Right lobe of liver (tissue), 6 donors: ENCODE data around the gene SLC38A8. TPM values are rescaled to one million over a fixed set of nuclear protein-coding genes. Genes with fewer than 3 reads are reported as not detected.

ENCODE experiments used
- ATAC-seq, 4 donors: fragments of 200-7000 bp; cut with Tn5 transposase; one replicate each; pipeline ENCODE4 v1.9.1; 2020; ENCODE audit warnings: mild to moderate bottlenecking in 4 of 4, moderate library complexity in 4 of 4
- DNase-seq, 3 donors: peaks; one replicate each; pipeline ENCODE4 v3.0.0-alpha.2; 2020
- H3K27ac ChIP-seq, 3 donors: fragments of 200-600 bp; one replicate each; pipeline ENCODE4 v1.8.0; 2022
- H3K27me3 ChIP-seq, 2 donors: fragments of 200-600 bp; one replicate each; pipeline ENCODE4 v1.8.0; 2022
- H3K36me3 ChIP-seq, 4 donors: fragments of 200-600 bp; sonication (generic) in 1 of 4; one replicate each; pipeline versions ENCODE4 v1.5.1 to v1.8.0; 2017 to 2022; ENCODE audit warnings: control low read depth in 1 of 4
- H3K4me1 ChIP-seq, 4 donors: fragments of 200-600 bp; sonication (generic) in 1 of 4; one replicate each; pipeline versions ENCODE4 v1.5.1 to v1.8.0; 2017 to 2022; ENCODE audit warnings: control low read depth in 1 of 4
- H3K4me3 ChIP-seq, 3 donors: fragments of 200-600 bp; one replicate each; pipeline ENCODE4 v1.8.0; 2022
- H3K9me3 ChIP-seq, 4 donors: fragments of 200-600 bp; sonication (generic) in 1 of 4; one replicate each; pipeline versions ENCODE4 v1.5.1 to v1.8.0; 2017 to 2022; ENCODE audit warnings: control low read depth in 1 of 4
- CTCF ChIP-seq, 4 donors: fragments of 200-600 bp in 3 of 4; fragments of 450-650 bp in 1 of 4; IDR thresholded peaks; one replicate each; pipeline versions ENCODE4 v1.5.1 to v1.8.0; 2016 to 2022; ENCODE audit warnings: antibody characterized with exemption in 4 of 4, mild to moderate bottlenecking in 2 of 4
- POLR2A ChIP-seq: fragments of 450-650 bp; IDR thresholded peaks from one replicate; pipeline ENCODE4 v1.6.1; 2017; ENCODE audit warnings: antibody characterized with exemption, mild to moderate bottlenecking
- WGBS: methylation state at CpG from one replicate; pipeline ENCODE4 v1.1.6; 2018; ENCODE audit warnings: low coverage, low lambda C conversion rate; ENCODE audit not compliant: insufficient coverage; ENCODE audit errors: missing lambda C conversion rate; 5-methylcytosine and 5-hydroxymethylcytosine counted together
- intact Hi-C, 2 donors: fragments of 100-400 bp; cut with DNase I; formaldehyde crosslinking; loops; one replicate each; pipeline versions ENCODE4 v1.11.2 to v1.14.1; 2022
- total RNA-seq, 6 experiments: library from RNA; depleted of rRNA in 2 of 6; stranded (reverse); fragments of >200 nt in 2 of 6; fragmentation: NEBNext Ultra II Directional in 3 of 6; extraction: Animal tissue kit (Norgen Biotek cat#: 25700) in 3 of 6; gene quantifications; one replicate each; pipeline versions ENCODE4 v1.1.0 to v1.2.4, GENCODE V29; 2016 to 2023
- donor health status: DM: no; HTN: yes; CAD: no.
- donor health status: DM: no; HTN: no; CAD: no.
- donor health status: DM: no; HTN: no; CAD: no.
- donor health status: DM: no; HTN: yes; CAD: no.
- donor health status: DM: no; HTN: yes; CAD: no.

SLC38A8 gene
- total RNA-seq, 6 experiments from 2014 or later: not detected

- ATAC-seq: no peak
- intact Hi-C loops: loop anchor here in 1 of 2 donors (10.0 kb wide), 1 partner anchor 96 kb away; no protein-coding TSS in a partner anchor
- Histone ChIP-seq H3K4me3 (no peak overlapping the region), H3K27ac (no peak overlapping the region), H3K27me3 (no peaks in the 10 kb centered on the region), H3K4me1 (peaks cover 0 to 4% (median 0%) of the 10 kb centered on the region in 4 donors), H3K36me3 (peaks cover 0 to 29% (median 14%) of the 10 kb centered on the region in 4 donors), H3K9me3 (no peaks in the 10 kb centered on the region)
- WGBS: no CpG with 5 or more reads among the region's 87 CpGs
- DNase-seq: peak in 1 of 3 donors; percentile 52
- TF ChIP-seq CTCF (IDR thresholded peaks at IDR 0.05) (no peak), POLR2A (no peak)
These were observed 74.2 kb downstream of the SLC38A8 start for GRCh38 chr16:83968306-83968851.

- 28% methylated on average over 9 of the region's 35 CpGs for WGBS
- no peaks in the 10 kb centered on the region for H3K27me3 ChIP-seq
- peak; percentile 5 to 58 (median 40) for ATAC-seq
- H3K9me3 ChIP-seq: no peaks in the 10 kb centered on the region
- peaks cover 0 to 4% (median 0%) of the 10 kb centered on the region in 4 donors for H3K4me1 ChIP-seq
- intact Hi-C loops: loop anchor here in 1 of 2 donors (10.0 kb wide), 1 partner anchor 97 kb away; no protein-coding TSS in a partner anchor
- peaks cover 0 to 34% (median 17%) of the 10 kb centered on the region in 4 donors for H3K36me3 ChIP-seq
- no peak within 1 kb of the TSS for H3K4me3 ChIP-seq
- peak in 1 of 3 donors; percentile 69 for DNase-seq
- TF ChIP-seq POLR2A: no peak
- TF ChIP-seq CTCF (IDR thresholded peaks at IDR 0.05): peak; percentile 35 to 69 (median 47)
- H3K27ac ChIP-seq: no peak within 1 kb of the TSS
These were observed 74.7 kb downstream of the SLC38A8 start, which contains the start of gene NECAB2 for GRCh38 chr16:83967838-83968305. Gene NECAB2, plus strand, starts transcription at chr16:83968244. Its CDS starts 405 bp downstream, at chr16:83968649.

GRCh38 chr16:83967091-83967490 lies 75.5 kb downstream of the SLC38A8 start:
- Histone ChIP-seq H3K4me1 (peaks cover 0 to 4% (median 0%) of the 10 kb centered on the region in 4 donors), H3K27ac (no peak overlapping the region), H3K27me3 (no peaks in the 10 kb centered on the region), H3K36me3 (peaks cover 0 to 42% (median 21%) of the 10 kb centered on the region in 4 donors), H3K9me3 (no peaks in the 10 kb centered on the region), H3K4me3 (no peak overlapping the region)
- DNase-seq (peak in 1 of 3 donors; percentile 35), ATAC-seq (no peak)
- WGBS: 51% methylated on average over 2 of the region's 2 CpGs
- intact Hi-C loops: loop anchor here in 1 of 2 donors (10.0 kb wide), 1 partner anchor 98 kb away; no protein-coding TSS in a partner anchor
- TF ChIP-seq POLR2A (no peak), CTCF (IDR thresholded peaks at IDR 0.05) (no peak)

GRCh38 chr16:83966153-83966696 lies 76.4 kb downstream of the SLC38A8 start:
- peak in 1 of 3 donors; percentile 60 for DNase-seq
- Histone ChIP-seq H3K4me1 (peaks cover 0 to under 1% (median 0%) of the 10 kb centered on the region in 4 donors), H3K4me3 (no peak overlapping the region), H3K27me3 (no peaks in the 10 kb centered on the region), H3K36me3 (peaks cover 0 to 51% (median 26%) of the 10 kb centered on the region in 4 donors), H3K9me3 (no peaks in the 10 kb centered on the region), H3K27ac (no peak overlapping the region)
- intact Hi-C loops: loop anchor here in 1 of 2 donors (10.0 kb wide), 1 partner anchor 99 kb away; no protein-coding TSS in a partner anchor
- peak; percentile 4 to 12 (median 10) for ATAC-seq
- TF ChIP-seq CTCF (IDR thresholded peaks at IDR 0.05) (no peak), POLR2A (no peak)
- 80% methylated on average over 1 of the region's 13 CpGs for WGBS
